Right lobe of liver (tissue), 6 donors: ENCODE measurements around the gene CCDC8. TPM values are rescaled to one million over a fixed set of nuclear protein-coding genes. Genes with fewer than 3 reads are reported as not detected.

Experiments
- ATAC-seq, 4 donors: fragments of 200-7000 bp; cut with Tn5 transposase; one replicate each; pipeline ENCODE4 v1.9.1; 2020; ENCODE audit warnings: mild to moderate bottlenecking in 4 of 4, moderate library complexity in 4 of 4
- DNase-seq, 3 donors: peaks; one replicate each; pipeline ENCODE4 v3.0.0-alpha.2; 2020
- H3K27ac ChIP-seq, 3 donors: fragments of 200-600 bp; one replicate each; pipeline ENCODE4 v1.8.0; 2022
- H3K27me3 ChIP-seq, 2 donors: fragments of 200-600 bp; one replicate each; pipeline ENCODE4 v1.8.0; 2022
- H3K36me3 ChIP-seq, 4 donors: fragments of 200-600 bp; sonication (generic) in 1 of 4; one replicate each; pipeline versions ENCODE4 v1.5.1 to v1.8.0; 2017 to 2022; ENCODE audit warnings: control low read depth in 1 of 4
- H3K4me1 ChIP-seq, 4 donors: fragments of 200-600 bp; sonication (generic) in 1 of 4; one replicate each; pipeline versions ENCODE4 v1.5.1 to v1.8.0; 2017 to 2022; ENCODE audit warnings: control low read depth in 1 of 4
- H3K4me3 ChIP-seq, 3 donors: fragments of 200-600 bp; one replicate each; pipeline ENCODE4 v1.8.0; 2022
- H3K9me3 ChIP-seq, 4 donors: fragments of 200-600 bp; sonication (generic) in 1 of 4; one replicate each; pipeline versions ENCODE4 v1.5.1 to v1.8.0; 2017 to 2022; ENCODE audit warnings: control low read depth in 1 of 4
- CTCF ChIP-seq, 4 donors: fragments of 200-600 bp in 3 of 4; fragments of 450-650 bp in 1 of 4; IDR thresholded peaks; one replicate each; pipeline versions ENCODE4 v1.5.1 to v1.8.0; 2016 to 2022; ENCODE audit warnings: antibody characterized with exemption in 4 of 4, mild to moderate bottlenecking in 2 of 4
- POLR2A ChIP-seq: fragments of 450-650 bp; IDR thresholded peaks from one replicate; pipeline ENCODE4 v1.6.1; 2017; ENCODE audit warnings: antibody characterized with exemption, mild to moderate bottlenecking
- whole genome bisulfite sequencing: methylation state at CpG from one replicate; pipeline ENCODE4 v1.1.6; 2018; ENCODE audit warnings: low coverage, low lambda C conversion rate; ENCODE audit not compliant: insufficient coverage; ENCODE audit errors: missing lambda C conversion rate; 5-methylcytosine and 5-hydroxymethylcytosine counted together
- intact Hi-C, 2 donors: fragments of 100-400 bp; cut with DNase I; formaldehyde crosslinking; loops; one replicate each; pipeline versions ENCODE4 v1.11.2 to v1.14.1; 2022
- total RNA-seq, 6 experiments: library from RNA; depleted of rRNA in 2 of 6; stranded (reverse); fragments of >200 nt in 2 of 6; fragmentation: NEBNext Ultra II Directional in 3 of 6; extraction: Animal tissue kit (Norgen Biotek cat#: 25700) in 3 of 6; gene quantifications; one replicate each; pipeline versions ENCODE4 v1.1.0 to v1.2.4, GENCODE V29; 2016 to 2023
- donor health status: DM: no; HTN: yes; CAD: no.
- donor health status: DM: no; HTN: no; CAD: no.
- donor health status: DM: no; HTN: no; CAD: no.
- donor health status: DM: no; HTN: yes; CAD: no.
- donor health status: DM: no; HTN: yes; CAD: no.

The CCDC8 gene
- total RNA-seq, 6 experiments from 2014 or later, result 0.26 to 0.55 (median 0.44) TPM; not detected in 1

- Histone ChIP-seq H3K4me1 (no peaks in the 10 kb centered on the region), H3K36me3 (peaks cover 0 to 40% (median 11%) of the 10 kb centered on the region in 4 donors), H3K27ac (no peak overlapping the region), H3K4me3 (no peak overlapping the region), H3K9me3 (no peaks in the 10 kb centered on the region), H3K27me3 (no peaks in the 10 kb centered on the region)
- TF ChIP-seq CTCF (IDR thresholded peaks at IDR 0.05) (no peak), POLR2A (no peak)
- no CpG with 5 or more reads among the region's 10 CpGs for WGBS
- ATAC-seq (no peak), DNase-seq (peak in 2 of 3 donors; percentile 9 to 39)
- intact Hi-C loops, result loop anchor here in 1 of 2 donors (10.0 kb wide), 1 partner anchor 103 kb away; no protein-coding TSS in a partner anchor
Observed at GRCh38 chr19:46387713-46388130, 25.6 kb downstream of the CCDC8 start.

- Histone ChIP-seq H3K4me3 (no peak overlapping the region), H3K9me3 (no peaks in the 10 kb centered on the region), H3K4me1 (no peaks in the 10 kb centered on the region), H3K27me3 (no peaks in the 10 kb centered on the region), H3K27ac (no peak overlapping the region), H3K36me3 (peaks cover 4 to 46% (median 14%) of the 10 kb centered on the region in 4 donors)
- ATAC-seq (no peak), DNase-seq (peak in 2 of 3 donors; percentile 7 to 47)
- intact Hi-C loops, result loop anchor here in 1 of 2 donors (10.0 kb wide), 1 partner anchor 102 kb away; no protein-coding TSS in a partner anchor
- 85% methylated on average over 5 of the region's 30 CpGs for WGBS
- TF ChIP-seq POLR2A, result no peak
- TF ChIP-seq CTCF (IDR thresholded peaks at IDR 0.05), result no peak
Observed at GRCh38 chr19:46386996-46387712, 26.2 kb downstream of the CCDC8 start.

GRCh38 chr19:46386151-46386550 is 27.2 kb downstream of the CCDC8 start:
- WGBS, result 40% methylated on average over 3 of the region's 10 CpGs
- Histone ChIP-seq H3K27me3 (no peaks in the 10 kb centered on the region), H3K36me3 (peaks cover 4 to 48% (median 18%) of the 10 kb centered on the region in 4 donors), H3K27ac (no peak overlapping the region), H3K4me3 (no peak overlapping the region), H3K9me3 (no peaks in the 10 kb centered on the region), H3K4me1 (no peaks in the 10 kb centered on the region)
- ATAC-seq (peak; percentile 14 to 71 (median 38)), DNase-seq (peak in 2 of 3 donors; percentile 14 to 48)
- TF ChIP-seq POLR2A (no peak), CTCF (IDR thresholded peaks at IDR 0.05) (no peak)
- intact Hi-C loops, result loop anchor here in 1 of 2 donors (10.0 kb wide), 1 partner anchor 101 kb away; no protein-coding TSS in a partner anchor

- intact Hi-C loops, result loop anchor here in 1 of 2 donors (10.0 kb wide), 1 partner anchor 101 kb away; no protein-coding TSS in a partner anchor
- H3K27ac ChIP-seq, result no peak overlapping the region
- no peaks in the 10 kb centered on the region for H3K4me1 ChIP-seq
- peak in 2 of 4 donors; percentile 21 to 22 for ATAC-seq
- no peak overlapping the region for H3K4me3 ChIP-seq
- H3K9me3 ChIP-seq, result no peaks in the 10 kb centered on the region
- peak in 2 of 3 donors; percentile 23 to 27 for DNase-seq
- H3K27me3 ChIP-seq, result no peaks in the 10 kb centered on the region
- 81% methylated on average over 11 of the region's 11 CpGs for WGBS
- H3K36me3 ChIP-seq, result peaks cover 4 to 47% (median 18%) of the 10 kb centered on the region in 4 donors
- TF ChIP-seq CTCF (IDR thresholded peaks at IDR 0.05), result no peak
- TF ChIP-seq POLR2A, result no peak
Observed at GRCh38 chr19:46385636-46386035, 27.7 kb downstream of the CCDC8 start.
